Hippocampal formation (tissue), 2 donors: ENCODE results near the gene TMEM218.

Source experiments
- DNase-seq, 2 donors: peaks; one replicate each; lab custom pipeline; 2025; lab: John Stamatoyannopoulos, UW

Gene TMEM218

DNA sequence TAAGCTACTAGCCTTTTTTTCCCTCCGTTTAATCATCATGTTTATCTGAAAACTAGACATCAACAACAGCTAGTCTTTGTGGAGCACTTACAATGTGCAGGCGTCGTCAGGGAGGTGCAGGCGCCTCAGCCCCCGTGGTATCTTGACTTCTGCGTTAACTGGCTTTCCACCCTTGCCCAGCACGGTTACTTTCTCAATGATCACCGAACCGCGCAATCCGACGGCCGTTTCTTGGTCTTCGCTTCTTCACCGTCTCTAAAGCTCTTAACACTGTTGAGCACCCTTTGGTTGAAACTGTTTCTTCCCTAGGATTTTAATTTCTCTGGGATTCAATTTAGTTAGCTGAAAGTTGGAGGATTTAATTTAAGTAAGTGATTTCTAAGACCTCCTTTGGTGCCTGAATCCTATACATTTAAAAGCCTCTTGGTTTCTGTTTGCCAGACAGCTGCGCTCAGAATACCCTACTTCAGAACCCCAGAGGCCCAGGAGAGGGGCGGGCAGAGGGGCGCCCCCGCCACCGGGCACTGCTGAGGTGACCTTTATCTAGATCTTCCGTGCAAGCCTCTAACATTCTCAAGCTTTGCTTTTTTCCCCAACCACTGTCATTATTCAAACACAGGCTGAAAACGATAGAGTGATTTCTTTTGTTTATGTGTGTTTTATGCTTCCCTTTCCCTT, 18.0 kb upstream of the TMEM218 start:
- DNase-seq, result no peak

GRCh38 chr11:125128450-125128849, 17.0 kb upstream of the TMEM218 start:
- no peak for DNase-seq

DNA sequence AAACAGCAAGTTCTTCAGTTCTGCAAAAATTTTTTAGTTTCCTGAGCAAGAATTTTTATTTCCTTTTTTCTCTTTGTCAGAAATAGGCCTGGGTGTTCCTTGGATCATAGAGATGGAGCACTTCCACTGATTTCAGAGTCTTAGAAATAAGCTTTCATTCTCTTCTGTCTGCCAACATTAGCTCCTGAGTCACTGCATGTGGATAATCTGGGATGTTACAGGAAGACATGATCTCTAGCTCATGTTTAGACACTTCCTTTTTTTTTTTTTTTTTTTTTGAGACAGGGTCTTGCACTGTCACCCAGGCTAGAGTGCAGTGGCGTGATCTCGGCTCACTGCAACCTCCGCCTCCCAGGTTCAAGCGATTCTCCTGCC, 13.2 kb upstream of the TMEM218 start:
- no peak for DNase-seq

DNA sequence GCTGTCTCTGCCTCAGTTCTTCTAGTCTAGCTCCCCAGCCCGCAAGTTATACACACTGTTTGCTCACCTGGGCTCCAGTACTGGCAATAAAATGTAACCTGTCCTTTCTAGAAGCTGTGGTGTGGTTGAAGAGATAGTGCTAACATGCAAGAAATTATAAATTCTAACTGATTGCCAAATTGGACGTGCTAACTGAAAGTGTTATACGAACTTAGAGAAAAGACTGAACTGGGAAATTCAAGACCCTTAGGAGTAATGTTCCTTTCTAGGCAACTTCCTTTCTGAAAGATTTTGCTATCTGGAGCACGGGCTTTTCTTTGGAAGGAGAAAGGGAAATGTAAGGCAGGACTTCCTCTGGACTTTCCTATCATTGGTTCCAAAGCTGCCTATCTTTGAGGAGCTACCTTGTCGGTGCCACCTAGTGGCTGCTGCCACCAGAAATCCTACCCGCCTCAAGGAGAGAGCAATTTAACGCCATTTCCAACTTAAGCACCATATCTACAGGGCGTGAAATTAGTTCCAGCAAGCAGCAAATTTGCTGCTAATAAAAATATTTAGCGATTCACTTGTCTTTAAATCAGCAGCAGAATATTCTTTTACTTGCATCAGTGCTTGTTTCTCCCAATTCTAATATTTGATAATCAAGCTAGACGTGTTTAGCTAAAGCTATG, 12.7 kb upstream of the TMEM218 start:
- DNase-seq, result peak in 1 of 2 donors; percentile 23

DNA sequence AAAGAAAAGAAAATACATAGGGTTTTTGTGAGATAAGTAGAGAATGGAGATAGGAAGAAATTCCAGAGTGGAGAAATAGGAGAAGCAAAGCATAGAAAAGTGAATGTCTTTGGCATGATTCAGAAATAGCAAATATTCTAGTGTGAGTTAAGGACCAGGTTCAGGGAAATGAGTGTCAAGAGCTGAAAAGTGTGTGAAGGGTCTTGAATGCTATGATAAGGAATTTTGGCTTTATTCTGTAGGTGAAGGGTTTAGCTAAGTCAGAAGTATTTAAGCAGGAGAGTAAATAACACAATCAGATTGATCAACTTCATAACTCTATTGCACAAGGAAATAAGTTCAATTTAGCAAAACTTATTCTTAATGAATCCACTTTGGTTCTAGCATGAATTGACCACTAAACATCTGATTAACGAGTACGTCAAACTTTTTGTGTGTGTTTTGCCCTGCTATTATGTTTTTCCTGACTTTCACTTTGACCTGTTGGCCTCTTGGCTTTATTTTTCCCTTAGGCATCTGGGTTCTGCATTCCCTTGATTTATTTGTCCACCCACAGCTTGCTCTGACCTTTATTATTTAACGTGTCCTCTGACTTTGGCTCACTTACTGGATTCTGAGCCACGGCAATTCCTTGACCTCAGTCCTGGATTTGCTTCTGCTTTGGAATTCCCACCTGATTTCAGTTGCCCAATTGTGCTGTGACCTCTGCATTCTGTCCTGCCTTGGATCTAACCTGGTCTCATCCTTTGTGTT, 11.9 kb upstream of the TMEM218 start:
- DNase-seq, result no peak

DNA sequence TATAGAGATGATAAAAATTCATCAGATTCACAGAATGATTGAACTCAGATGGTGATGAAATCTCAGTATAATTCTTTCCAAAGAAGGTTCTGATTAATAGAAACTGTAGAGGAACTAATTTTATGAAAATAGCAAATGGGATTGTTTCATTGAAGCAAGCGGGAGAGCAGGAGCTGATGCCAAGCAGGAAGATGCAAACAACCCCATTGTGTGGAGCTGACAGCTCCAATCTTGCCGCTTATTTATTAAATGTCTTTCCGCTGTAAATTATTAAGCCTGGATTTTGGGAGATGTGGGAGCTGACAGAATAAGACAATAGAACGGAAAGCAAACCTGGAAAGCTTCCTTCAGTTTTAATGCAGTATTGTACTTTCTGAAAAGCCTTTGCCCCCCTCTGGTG, 6.0 kb upstream of the TMEM218 start:
- DNase-seq, result no peak

GRCh38 chr11:125114518-125114917, 3.1 kb upstream of the TMEM218 start:
- no peak for DNase-seq

DNA sequence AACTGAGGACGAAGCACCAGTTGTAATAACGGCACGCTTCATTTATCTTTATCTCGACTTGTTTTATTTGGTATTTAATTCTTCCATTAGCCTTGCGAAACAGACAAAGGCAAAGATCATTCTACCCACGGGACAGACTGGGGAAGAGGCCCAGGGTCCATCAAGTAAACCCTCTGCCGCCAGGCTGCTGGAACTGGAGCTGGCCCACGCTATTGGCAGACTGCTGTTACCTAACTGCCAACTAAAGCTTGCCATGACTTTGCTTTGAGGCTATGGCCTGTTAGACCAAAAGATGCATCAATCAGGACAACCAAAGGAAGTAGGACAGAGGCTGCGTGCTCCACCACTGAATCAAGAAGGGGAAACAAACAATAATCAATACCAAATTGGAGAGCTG, 780 bp upstream of the TMEM218 start:
- DNase-seq, result no peak

DNA sequence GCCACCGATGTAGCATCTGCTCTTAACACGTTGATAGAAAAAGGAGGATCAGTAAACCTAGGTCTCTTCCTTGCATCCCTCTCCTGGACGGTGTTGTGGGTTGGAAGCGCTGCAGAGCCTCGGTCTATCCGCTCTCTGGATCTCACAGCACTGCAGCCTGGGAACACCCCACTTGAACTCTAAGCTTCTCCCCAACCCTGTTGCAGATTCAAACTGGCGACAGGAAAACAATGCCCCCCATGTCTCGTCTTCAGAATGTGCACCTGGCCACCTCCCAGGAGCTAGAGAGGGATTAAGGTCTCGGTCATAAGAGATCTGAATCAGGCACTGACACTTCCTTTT, 454 bp downstream of the TMEM218 start:
- DNase-seq, result no peak

DNA sequence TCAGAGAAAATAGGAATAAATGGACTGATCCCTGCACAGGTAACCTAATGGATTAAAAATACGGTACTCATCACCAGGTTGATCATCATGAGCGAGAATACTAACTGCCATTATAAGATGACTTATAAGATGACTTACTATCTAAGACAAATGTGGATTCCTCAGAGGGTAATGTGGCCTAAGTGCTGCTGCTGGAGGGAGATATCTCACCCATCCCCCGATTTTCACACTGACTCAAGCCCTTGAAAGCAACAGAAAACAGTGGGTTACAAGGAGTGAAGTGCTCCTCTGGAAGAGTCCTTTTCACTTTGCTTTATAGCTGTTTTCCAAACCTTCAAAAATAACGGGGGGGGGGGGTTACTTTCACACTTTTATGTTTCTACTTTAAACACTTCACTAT, 920 bp downstream of the TMEM218 start:
- no peak for DNase-seq

DNA sequence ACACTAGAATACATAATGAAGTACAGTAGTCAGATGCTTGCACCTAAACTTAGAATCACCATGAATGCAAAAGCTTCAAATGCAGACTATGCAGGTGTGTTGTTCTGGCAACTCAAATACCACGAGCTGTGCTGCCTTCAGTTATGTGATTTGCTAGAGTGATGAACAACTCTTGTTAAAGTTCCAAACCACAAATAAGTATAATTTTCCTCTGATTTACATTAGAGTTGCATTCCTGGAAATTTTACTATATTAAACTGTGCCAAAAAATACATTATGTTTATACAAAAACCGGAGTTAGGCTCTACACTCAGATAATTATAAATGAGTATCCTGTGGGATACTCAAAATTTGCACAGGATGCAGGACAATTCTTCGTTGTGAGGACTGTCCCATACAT, 3.0 kb downstream of the TMEM218 start:
- DNase-seq, result no peak

GRCh38 chr11:125105926-125106325, 5.5 kb downstream of the TMEM218 start:
- no peak for DNase-seq

DNA sequence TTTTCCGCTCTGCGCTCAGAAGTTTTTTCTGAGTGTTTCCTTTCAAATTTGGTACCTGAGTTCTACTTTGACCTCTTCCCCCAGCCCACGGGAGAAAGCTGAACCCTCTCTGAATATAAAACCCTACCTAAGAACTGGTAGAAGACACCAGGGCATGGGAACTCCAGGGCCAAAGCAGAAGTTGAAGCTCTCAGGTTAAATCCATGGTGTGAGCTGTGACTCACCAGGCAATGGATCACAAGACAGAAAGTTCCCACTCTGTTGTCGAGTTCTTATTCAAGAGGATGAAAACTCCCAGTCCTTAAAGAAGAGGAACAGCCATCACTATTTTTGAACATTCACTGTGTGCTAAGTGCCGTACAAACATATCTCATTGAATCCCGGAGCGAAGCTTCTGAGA, 8.9 kb downstream of the TMEM218 start:
- DNase-seq, result no peak

GRCh38 chr11:125102025-125102424, 9.4 kb downstream of the TMEM218 start:
- DNase-seq, result no peak

DNA sequence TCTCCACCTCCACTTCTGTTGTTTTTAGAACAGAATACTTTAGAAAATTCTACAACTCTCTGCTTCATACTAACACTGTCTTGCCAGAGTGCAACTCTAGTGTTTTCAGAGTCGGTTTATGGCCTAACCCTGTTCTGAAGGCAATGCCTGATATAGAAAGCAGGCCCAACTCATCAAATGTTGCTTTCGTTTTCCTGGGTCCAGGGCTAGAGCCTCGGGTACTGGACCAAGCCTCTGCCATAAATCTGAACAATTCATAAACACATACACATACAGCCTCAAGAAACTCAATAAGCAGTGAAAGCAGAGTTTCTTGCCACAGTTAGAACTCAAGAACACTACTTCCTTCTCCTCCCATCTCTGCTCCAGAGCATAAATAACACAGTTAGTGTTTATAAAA, 9.8 kb downstream of the TMEM218 start:
- no peak for DNase-seq

DNA sequence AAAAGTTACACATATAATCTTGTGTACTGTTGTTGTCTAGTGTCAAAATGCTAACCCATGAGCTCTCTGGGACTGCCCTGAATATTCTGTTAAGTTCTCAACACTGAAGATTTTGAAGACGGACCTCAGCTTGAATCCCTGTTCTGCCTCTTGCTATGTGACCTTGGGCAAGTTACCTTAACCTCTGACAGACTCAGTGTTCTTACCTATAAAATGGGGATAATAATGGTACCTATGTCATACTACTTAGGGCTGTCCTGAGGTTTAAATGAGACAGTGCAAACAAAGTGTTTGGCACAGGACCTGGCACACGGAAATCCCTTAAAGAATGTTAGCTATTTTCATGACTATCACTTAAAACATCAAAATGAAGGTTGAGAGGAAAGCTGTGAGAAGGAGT, 11.3 kb downstream of the TMEM218 start:
- no peak for DNase-seq

GRCh38 chr11:125094731-125095130, 16.7 kb downstream of the TMEM218 start:
- DNase-seq, result no peak

DNA sequence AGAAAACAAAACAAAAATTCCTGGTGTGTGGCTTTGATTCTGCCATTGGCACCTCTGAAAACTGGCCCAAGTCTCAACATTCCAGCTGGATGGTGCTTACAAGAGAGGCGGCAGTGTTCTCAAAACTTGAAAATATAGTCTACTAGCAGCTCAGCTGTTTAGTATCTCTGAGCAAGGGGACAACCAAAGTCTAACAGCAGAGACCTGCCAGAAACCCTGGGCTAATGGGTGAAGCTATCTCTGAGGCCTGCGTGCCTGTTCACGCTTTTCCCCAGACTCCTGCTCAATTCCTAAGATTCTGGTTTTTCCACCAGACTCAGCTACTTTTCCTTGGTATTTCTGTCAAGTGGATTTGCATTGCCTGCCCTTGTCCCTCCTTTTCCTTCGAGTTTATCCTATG, 17.9 kb downstream of the TMEM218 start:
- no peak for DNase-seq

DNA sequence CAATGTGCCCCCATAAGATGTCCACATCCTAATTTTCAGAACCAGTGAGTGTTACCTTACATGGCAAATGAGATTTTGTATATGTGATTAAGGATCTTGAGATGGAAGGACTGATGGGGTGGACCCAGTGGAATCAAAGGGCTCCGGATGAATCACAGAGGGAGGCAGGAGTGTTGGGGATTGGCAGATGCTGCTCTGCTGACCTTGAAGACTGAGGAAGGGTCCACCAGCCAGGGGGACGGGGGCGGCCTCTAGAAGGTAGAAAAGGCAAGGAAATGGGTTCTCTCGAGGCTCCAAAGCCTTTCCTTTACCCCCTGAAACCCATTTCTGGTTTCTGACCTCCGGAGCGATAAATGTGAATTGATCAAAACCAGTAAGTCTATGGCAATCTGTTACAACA, 18.8 kb downstream of the TMEM218 start:
- no peak for DNase-seq

GRCh38 chr11:125091877-125092664, 19.4 kb downstream of the TMEM218 start:
- DNase-seq, result no peak

GRCh38 chr11:125091247-125091876, 20.1 kb downstream of the TMEM218 start:
- DNase-seq, result peak in 1 of 2 donors; percentile 39

DNA sequence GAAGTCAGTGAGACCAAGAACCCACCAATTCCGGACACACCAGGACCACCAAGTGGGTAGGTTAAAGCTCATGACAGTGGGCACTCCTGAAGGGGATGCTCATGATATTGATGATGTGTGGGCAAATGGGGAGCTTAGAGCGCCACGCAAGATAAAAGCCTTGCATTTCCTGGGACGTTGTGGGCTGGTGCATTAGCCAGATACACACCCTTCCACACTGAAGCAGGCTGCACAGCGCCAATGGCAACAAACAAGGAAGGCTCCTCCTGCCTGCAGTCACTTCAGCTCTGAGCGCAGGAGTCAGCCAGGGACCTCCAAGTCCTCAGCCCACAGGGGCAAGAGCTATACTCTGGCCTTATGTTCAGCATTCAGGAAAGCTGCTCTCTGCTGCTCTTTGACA, 20.6 kb downstream of the TMEM218 start:
- DNase-seq, result no peak
